ENCODE results near the gene SP1.

SP1 gene

GRCh38 chr12:53452159-53453077 lies 72.4 kb downstream of the SP1 start:
- peak; percentile 94 for DNase-seq

GRCh38 chr12:53453953-53454640 lies 74.1 kb downstream of the SP1 start:
- DNase-seq: no peak

GRCh38 chr12:53454707-53455106 lies 74.7 kb downstream of the SP1 start:
- no peak for DNase-seq

DNA sequence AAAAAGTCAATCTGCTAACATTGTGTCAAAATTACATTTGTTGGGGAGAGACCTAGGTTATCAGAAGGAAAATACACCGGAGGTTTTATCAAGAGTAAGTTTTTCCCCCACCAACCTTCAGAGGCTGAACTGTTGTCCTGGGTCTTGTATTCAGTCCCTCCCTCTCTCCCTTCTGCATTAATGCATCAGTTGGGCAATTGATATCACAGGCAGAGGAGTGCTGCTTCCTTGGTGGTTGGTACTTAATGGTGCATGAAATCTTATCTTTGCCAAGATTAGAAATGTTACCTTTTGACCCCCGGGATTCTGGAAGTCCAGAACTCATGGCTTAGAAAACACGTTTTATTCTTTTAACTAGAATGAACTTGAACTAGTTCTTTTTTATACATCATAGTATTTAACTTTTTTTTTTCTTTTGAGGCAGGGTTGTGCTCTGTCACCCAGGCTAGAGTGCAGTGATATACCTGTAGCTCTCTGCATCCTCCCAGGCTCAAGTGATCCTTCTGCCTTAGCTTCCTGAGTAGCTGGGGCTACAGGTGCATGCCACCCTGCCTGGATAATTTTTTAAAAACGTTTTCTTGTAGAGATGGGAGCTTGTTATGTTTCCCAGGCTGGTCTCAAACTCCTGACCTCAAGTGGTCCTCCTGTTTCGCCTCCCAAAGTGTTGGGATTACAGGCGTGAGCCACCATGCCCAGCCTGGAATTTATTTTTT lies 76.8 kb downstream of the SP1 start:
- DNase-seq: no peak

DNA sequence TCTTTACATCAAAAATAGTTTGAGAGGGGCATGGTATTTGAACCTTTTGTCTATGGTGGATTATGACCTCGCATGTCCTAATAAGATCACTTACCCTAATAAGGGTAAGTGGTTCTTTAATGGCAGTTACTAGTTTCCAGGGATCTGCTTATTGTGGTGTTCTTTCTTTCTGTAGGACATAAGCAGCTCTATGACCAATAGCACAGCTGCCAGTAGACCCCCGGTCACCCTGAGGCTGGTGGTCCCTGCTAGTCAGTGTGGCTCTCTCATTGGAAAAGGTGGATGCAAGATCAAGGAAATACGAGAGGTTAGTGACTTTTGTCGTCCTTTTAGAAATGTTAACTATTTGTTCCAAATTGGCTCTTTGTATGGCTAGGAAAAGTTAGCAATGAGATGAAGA lies 79.1 kb downstream of the SP1 start:
- DNase-seq: no peak

DNA sequence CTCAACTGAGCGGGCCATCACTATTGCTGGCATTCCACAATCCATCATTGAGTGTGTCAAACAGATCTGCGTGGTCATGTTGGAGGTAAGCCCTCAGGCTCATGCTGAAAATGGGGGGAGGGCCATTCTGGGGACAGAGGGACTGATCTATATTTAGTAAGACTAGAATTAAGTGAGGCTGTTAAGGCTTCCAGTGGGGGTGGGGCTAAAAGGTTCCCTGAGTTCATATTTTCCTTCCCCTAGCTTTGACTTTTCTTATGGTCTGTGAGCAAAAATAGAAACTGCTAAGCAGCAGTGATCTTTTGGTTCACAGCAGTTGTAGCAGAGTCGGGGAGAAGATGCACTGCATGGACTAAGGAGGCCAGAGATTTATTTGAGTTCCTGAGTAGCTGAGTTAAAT lies 81.1 kb downstream of the SP1 start:
- DNase-seq: no peak

DNA sequence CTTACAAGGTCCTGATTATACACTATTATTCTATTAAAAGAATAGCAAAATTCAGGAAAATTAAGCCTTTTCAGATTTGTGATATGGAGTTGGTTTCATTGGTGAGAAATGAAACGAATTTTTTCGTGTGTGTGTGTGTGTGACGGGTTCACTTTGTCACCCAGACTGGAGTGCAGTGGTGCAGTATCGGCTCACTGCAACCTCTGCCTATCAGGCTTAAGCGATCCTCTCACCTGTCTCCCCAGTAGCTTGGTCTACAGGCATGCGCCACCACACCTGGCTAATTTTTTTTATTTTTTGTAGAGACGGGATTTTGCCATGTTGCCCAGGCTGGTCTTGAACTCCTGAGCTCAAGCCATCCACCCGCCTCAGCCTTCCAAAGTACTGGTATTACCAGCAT lies 81.6 kb downstream of the SP1 start:
- DNase-seq: no peak

DNA sequence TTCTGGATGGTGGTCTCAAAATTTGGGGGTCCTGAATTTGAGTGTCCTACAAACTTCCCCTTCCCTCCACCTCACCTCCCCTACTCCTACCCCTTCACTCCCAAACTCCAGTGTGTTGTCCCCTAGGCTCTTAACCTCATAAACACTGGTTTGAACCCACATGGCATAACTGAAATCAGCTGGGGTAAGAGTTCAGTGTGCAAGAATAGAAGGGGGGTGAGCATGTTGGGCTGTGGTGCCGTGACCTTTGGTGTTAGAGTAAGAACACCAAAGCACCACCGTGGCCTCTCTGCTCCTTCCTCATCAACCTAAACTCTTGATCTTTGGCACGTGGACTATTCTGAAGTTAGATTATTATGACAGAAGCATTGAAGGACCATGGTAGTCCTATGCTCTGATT lies 83.0 kb downstream of the SP1 start:
- DNase-seq: no peak

- DNase-seq: no peak
These were observed 84.0 kb downstream of the SP1 start for GRCh38 chr12:53463802-53464560.

DNA sequence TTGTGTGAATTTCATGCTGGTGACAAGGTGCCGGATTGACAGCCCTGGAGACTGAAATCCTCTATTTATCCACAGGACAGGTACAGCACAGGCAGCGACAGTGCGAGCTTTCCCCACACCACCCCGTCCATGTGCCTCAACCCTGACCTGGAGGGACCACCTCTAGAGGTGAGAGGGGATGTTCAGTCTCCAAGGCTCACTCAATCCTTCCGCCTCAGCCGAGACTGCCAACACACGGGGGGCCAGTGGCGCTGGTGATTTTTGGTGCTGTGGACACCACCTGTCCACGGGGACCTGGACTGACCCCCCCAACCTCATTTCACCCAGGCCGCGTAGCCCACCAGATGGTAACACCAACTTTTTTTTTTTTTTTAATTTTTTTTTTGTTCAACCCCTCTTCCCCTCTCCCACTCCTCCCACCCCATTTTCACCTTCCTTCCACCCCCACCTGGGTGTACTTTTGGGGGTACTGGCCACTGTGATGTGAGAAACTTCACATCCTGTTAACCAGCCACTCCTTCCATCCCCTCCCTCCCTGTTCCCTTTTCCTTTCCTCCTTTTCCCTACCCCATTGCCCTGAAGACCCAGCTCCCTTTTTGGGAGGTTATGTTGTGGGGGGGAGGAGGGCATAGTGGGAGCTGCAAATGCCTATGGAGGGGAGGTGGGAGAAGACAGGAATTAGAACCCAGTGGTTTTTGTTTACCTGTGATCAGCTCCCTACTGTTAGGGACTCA lies 84.9 kb downstream of the SP1 start:
- DNase-seq: no peak

DNA sequence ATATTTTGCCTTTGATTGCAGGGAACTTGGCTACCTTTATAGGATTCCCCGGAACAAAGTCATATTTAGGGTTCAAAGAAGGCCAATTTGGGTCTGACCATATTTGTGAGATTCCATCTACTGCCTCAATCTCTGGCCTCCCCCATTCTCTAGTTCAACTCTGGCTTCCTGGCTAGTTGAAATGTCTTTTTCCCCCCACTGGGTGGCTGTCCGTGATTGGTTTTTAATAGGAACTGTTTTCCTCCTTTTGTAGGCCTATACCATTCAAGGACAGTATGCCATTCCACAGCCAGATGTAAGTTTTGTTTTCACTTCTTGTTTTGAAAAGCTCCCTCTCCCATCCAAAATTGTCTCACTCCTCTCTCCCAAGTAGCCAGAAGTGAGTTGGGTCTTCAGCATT lies 85.7 kb downstream of the SP1 start:
- DNase-seq: no peak
